K562 (cell line): ENCODE results near the gene BPNT1. TPM values are rescaled to one million over a fixed set of nuclear protein-coding genes. Genes with fewer than 3 reads are reported as not detected.

Source experiments
- ADNP ChIP-seq: fragments of 200-800 bp; sonication (Bioruptor generic); IDR thresholded peaks from 2 replicates; pipeline ENCODE4 v1.6.1; 2016; ENCODE audit warnings: missing genetic modification characterization, missing compliant biosample characterization
- ASH1L ChIP-seq: fragments of 450-650 bp; IDR thresholded peaks from 2 replicates; pipeline ENCODE4 v1.6.1; 2018; ENCODE audit warnings: borderline replicate concordance, mild to moderate bottlenecking, low read depth; ENCODE audit not compliant: partially characterized antibody
- BACH1 ChIP-seq: fragments of 200-800 bp; sonication (Bioruptor generic); IDR thresholded peaks from 2 replicates; pipeline ENCODE4 v1.6.1; 2016; ENCODE audit warnings: missing genetic modification characterization, missing compliant biosample characterization
- CEBPB ChIP-seq: fragments of 450-650 bp; IDR thresholded peaks from 2 replicates; pipeline ENCODE4 v1.6.1; 2016; ENCODE audit warnings: missing genetic modification characterization, missing compliant biosample characterization
- HMG20A ChIP-seq: fragments of 450-650 bp; formaldehyde crosslinking; conservative IDR thresholded peaks from 2 replicates; pipeline ENCODE4 v1.4.0; 2020; ENCODE audit warnings: mild to moderate bottlenecking, mixed read lengths
- IRF2 ChIP-seq: sonication (generic); formaldehyde crosslinking; IDR thresholded peaks from 2 replicates; pipeline ENCODE4 v1.8.1; 2022; ENCODE audit warnings: mild to moderate bottlenecking, missing genetic modification reagents
- KLF6 ChIP-seq: fragments of 250-450 bp; sonication (Bioruptor Pico); IDR thresholded peaks from 2 replicates; pipeline ENCODE4 v1.4.0; 2020; ENCODE audit warnings: mild to moderate bottlenecking, moderate library complexity, borderline replicate concordance
- MCM3 ChIP-seq: fragments of 450-650 bp; IDR thresholded peaks from 2 replicates; pipeline ENCODE4 v1.6.1; 2016
- MTA1 ChIP-seq: fragments of 450-650 bp; IDR thresholded peaks from 2 replicates; pipeline ENCODE4 v1.6.1; 2017; ENCODE audit warnings: borderline replicate concordance
- NCOA1 ChIP-seq: fragments of 450-650 bp; IDR thresholded peaks from 2 replicates; pipeline ENCODE4 v1.6.1; 2016; ENCODE audit warnings: low read depth
- NCOA6 ChIP-seq: fragments of 450-650 bp; IDR thresholded peaks from 2 replicates; pipeline ENCODE4 v1.6.1; 2017; ENCODE audit warnings: mild to moderate bottlenecking
- NR2C2 ChIP-seq, 2 experiments: fragments of 200-800 bp in 1 of 2; sonication (Bioruptor generic) in 1 of 2; sonication (generic) in 1 of 2; formaldehyde crosslinking in 1 of 2; IDR thresholded peaks; 2 replicates each; pipeline versions ENCODE4 v1.6.1 to v1.8.0; 2016 to 2022; ENCODE audit warnings: mild to moderate bottlenecking in 1 of 2, missing compliant biosample characterization in 1 of 2, missing genetic modification characterization in 1 of 2, missing genetic modification reagents in 1 of 2
- POLR2A ChIP-seq: fragments of 450-650 bp; conservative IDR thresholded peaks from 2 replicates; pipeline ENCODE4 v1.6.1; 2016
- PYGO2 ChIP-seq: fragments of 450-650 bp; IDR thresholded peaks from 2 replicates; pipeline ENCODE4 v1.6.1; 2016; ENCODE audit warnings: mild to moderate bottlenecking, missing genetic modification characterization, moderate library complexity, missing compliant biosample characterization
- RBM14 ChIP-seq: fragments of 200-400 bp; formaldehyde crosslinking; IDR thresholded peaks from 2 replicates; pipeline ENCODE4 v1.6.1; 2018; ENCODE audit warnings: low read depth, mild to moderate bottlenecking, low read length, moderate library complexity, borderline replicate concordance; ENCODE audit not compliant: insufficient read depth
- SNRNP70 ChIP-seq: fragments of 200-400 bp; formaldehyde crosslinking; optimal IDR thresholded peaks from 2 replicates; pipeline ENCODE3; 2017; ENCODE audit warnings: low read depth, low read length
- TBL1XR1 ChIP-seq, 2 experiments: IDR thresholded peaks; 2 replicates each; pipeline ENCODE4 v1.6.1; 2012; ENCODE audit warnings: improper control_type of control experiment in 2 of 2, low read length in 2 of 2, mild to moderate bottlenecking in 1 of 2
- TCF7L2 ChIP-seq: fragments of 150-350 bp; IDR thresholded peaks from 2 replicates; pipeline ENCODE4 v1.6.1; 2016; ENCODE audit warnings: low read depth, mild to moderate bottlenecking, low read length, moderate library complexity
- ZNF263 ChIP-seq: sonication (generic); formaldehyde crosslinking; IDR thresholded peaks from 2 replicates; pipeline ENCODE4 v1.8.0; 2022; ENCODE audit warnings: mild to moderate bottlenecking, missing genetic modification reagents, borderline replicate concordance
- ZNF384 ChIP-seq: IDR thresholded peaks from 2 replicates; pipeline ENCODE4 v1.6.1; 2012; ENCODE audit warnings: low read depth, low read length, improper control_type of control experiment
- ZNF444 ChIP-seq: fragments of 250-450 bp; sonication (Bioruptor Pico); IDR thresholded peaks from 2 replicates; pipeline ENCODE4 v1.4.0; 2020; ENCODE audit warnings: mild to moderate bottlenecking, moderate library complexity
- ZNF589 ChIP-seq: fragments of 200-800 bp; sonication (Bioruptor generic); IDR thresholded peaks from 2 replicates; pipeline ENCODE4 v1.6.1; 2016; ENCODE audit warnings: low read depth, missing genetic modification characterization, missing compliant biosample characterization
- ZNF76 ChIP-seq: fragments of 250-450 bp; sonication (Bioruptor Pico); IDR thresholded peaks from 2 replicates; pipeline ENCODE4 v1.4.0; 2020; ENCODE audit warnings: mild to moderate bottlenecking, moderate library complexity, borderline replicate concordance
- polyA plus RNA-seq, 8 experiments: library from polyadenylated mRNA; depleted of rRNA in 4 of 8; stranded (reverse) in 5 of 8; unstranded in 3 of 8; fragments of >200 nt; fragmentation: Nextera tagmentation in 2 of 8; fragmentation: Illumina TruSeq in 1 of 8; extraction: Ambion mirVana in 2 of 8; extraction: Trizol in 1 of 8; gene quantifications; 2 replicates each; pipeline versions ENCODE4 v1.2.1 to v1.2.3, GENCODE V29; 2011 to 2014; ENCODE audit warnings: inconsistent platforms in 1 of 8, missing spikeins in 1 of 8
- total RNA-seq, 7 experiments: library from RNA; depleted of rRNA in 6 of 7; stranded (reverse); fragments of >200 nt in 6 of 7; fragmentation: Illumina TruSeq in 2 of 7; extraction: Trizol in 2 of 7; gene quantifications; 2 replicates each; pipeline versions ENCODE4 v1.2.1 to v1.2.3, GENCODE V29; 2011 to 2021; ENCODE audit warnings: low replicate concordance in 1 of 7
- TF ChIP-seq, protein P1 (sequence below): fragments of 450-650 bp; IDR thresholded peaks from 2 replicates; pipeline ENCODE4 v1.6.1; 2017; ENCODE audit warnings: mild to moderate bottlenecking, moderate library complexity
- TF ChIP-seq, protein P2 (sequence below): fragments of 250-450 bp; sonication (Bioruptor Pico); IDR thresholded peaks from 2 replicates; pipeline ENCODE4 v1.8.0; 2022; ENCODE audit warnings: inconsistent platforms
- TF ChIP-seq, protein P3 (sequence below): sonication (generic); formaldehyde crosslinking; IDR thresholded peaks from 2 replicates; pipeline ENCODE4 v1.9.0; 2022; ENCODE audit warnings: mild to moderate bottlenecking, missing genetic modification reagents
- TF ChIP-seq, protein P4 (sequence below): fragments of 450-650 bp; IDR thresholded peaks from 2 replicates; pipeline ENCODE4 v1.6.1; 2016; ENCODE audit warnings: antibody characterized with exemption

The BPNT1 gene
- total and polyA plus RNA-seq, 9 of the 15 experiments (the other 6 are each of a cell fraction or from before 2014, with no cell fraction given): 30.2 to 73.8 (median 40.5) TPM

DNA sequence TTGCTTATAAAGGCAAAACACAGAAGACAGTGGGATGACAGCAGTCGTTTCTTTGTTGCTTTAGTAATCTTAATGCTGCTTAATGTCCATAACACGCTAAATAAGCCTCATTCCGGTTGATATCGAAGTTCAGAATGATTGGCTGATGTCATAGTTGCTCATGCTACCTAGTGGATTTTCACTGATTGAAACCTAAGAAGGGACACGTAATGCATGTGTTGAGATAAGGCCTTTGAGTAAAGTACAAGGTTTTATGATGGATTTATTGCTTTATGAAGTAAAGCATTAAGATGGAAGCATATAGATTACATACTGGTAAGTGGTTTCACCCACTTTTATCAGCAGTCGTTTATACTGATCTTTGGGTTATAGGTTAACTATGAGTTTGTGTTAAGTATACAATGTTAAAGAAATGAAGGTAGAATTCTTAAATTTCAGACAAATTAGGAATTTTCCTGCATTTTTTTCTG is 29.5 kb upstream of the BPNT1 start (continued):
- TF ChIP-seq ZNF263 (no peak), PYGO2 (tag) (no peak), POLR2A (no peak), RBM14 (no peak), TBL1XR1 (IDR thresholded peaks at IDR 0.05; ENCODE audit: low read length in 2 of 2) (peak in 1 of 2 experiments; percentile 90; a peak in 2 of 4 replicates), MCM3 (no peak), NR2C2 (CRISPR knock-in tag; IDR thresholded peaks at IDR 0.05) (no peak), NR2C2 (tag; IDR thresholded peaks at IDR 0.05) (peak; percentile 77), MTA1 (peak; percentile 87), ASH1L (no peak), NCOA1 (peak; percentile 85), ZNF444 (CRISPR knock-in tag) (no peak), BACH1 (no peak), TCF7L2 (no peak), HMG20A (CRISPR knock-in tag) (no peak), NCOA6 (no peak), KLF6 (CRISPR knock-in tag) (no peak), ADNP (tag) (no peak), ZNF76 (CRISPR knock-in tag) (no peak), ZNF384 (no peak), ZNF589 (CRISPR knock-in tag) (no peak), CEBPB (peak; percentile 64), SNRNP70 (no peak), IRF2 (CRISPR knock-in tag) (no peak)
- TF ChIP-seq, protein P1, sequence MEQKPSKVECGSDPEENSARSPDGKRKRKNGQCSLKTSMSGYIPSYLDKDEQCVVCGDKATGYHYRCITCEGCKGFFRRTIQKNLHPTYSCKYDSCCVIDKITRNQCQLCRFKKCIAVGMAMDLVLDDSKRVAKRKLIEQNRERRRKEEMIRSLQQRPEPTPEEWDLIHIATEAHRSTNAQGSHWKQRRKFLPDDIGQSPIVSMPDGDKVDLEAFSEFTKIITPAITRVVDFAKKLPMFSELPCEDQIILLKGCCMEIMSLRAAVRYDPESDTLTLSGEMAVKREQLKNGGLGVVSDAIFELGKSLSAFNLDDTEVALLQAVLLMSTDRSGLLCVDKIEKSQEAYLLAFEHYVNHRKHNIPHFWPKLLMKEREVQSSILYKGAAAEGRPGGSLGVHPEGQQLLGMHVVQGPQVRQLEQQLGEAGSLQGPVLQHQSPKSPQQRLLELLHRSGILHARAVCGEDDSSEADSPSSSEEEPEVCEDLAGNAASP: no peak
- TF ChIP-seq, protein P2, sequence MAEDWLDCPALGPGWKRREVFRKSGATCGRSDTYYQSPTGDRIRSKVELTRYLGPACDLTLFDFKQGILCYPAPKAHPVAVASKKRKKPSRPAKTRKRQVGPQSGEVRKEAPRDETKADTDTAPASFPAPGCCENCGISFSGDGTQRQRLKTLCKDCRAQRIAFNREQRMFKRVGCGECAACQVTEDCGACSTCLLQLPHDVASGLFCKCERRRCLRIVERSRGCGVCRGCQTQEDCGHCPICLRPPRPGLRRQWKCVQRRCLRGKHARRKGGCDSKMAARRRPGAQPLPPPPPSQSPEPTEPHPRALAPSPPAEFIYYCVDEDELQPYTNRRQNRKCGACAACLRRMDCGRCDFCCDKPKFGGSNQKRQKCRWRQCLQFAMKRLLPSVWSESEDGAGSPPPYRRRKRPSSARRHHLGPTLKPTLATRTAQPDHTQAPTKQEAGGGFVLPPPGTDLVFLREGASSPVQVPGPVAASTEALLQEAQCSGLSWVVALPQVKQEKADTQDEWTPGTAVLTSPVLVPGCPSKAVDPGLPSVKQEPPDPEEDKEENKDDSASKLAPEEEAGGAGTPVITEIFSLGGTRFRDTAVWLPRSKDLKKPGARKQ (CRISPR knock-in tag): no peak
- TF ChIP-seq, protein P3, sequence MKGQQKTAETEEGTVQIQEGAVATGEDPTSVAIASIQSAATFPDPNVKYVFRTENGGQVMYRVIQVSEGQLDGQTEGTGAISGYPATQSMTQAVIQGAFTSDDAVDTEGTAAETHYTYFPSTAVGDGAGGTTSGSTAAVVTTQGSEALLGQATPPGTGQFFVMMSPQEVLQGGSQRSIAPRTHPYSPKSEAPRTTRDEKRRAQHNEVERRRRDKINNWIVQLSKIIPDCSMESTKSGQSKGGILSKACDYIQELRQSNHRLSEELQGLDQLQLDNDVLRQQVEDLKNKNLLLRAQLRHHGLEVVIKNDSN: no peak
- TF ChIP-seq, protein P4, sequence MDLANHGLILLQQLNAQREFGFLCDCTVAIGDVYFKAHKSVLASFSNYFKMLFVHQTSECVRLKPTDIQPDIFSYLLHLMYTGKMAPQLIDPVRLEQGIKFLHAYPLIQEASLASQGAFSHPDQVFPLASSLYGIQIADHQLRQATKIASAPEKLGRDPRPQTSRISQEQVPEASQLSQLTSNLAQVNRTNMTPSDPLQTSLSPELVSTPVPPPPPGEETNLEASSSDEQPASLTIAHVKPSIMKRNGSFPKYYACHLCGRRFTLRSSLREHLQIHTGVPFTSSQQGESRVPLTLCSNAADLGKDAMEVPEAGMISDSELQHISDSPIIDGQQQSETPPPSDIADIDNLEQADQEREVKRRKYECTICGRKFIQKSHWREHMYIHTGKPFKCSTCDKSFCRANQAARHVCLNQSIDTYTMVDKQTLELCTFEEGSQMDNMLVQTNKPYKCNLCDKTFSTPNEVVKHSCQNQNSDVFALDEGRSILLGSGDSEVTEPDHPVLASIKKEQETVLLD: peak; percentile 36; the same call in 1 of the 2 replicates
